HG03060 (cell line): ENCODE results near the gene NPW.

Experiments used
- ATAC-seq: cut with Tn5 transposase; IDR thresholded peaks from one replicate; pipeline ENCODE4 v1.9.1; 2021; ENCODE audit warnings: low read depth, moderate number of reproducible peaks; ENCODE audit not compliant: unreplicated experiment

NPW gene

DNA sequence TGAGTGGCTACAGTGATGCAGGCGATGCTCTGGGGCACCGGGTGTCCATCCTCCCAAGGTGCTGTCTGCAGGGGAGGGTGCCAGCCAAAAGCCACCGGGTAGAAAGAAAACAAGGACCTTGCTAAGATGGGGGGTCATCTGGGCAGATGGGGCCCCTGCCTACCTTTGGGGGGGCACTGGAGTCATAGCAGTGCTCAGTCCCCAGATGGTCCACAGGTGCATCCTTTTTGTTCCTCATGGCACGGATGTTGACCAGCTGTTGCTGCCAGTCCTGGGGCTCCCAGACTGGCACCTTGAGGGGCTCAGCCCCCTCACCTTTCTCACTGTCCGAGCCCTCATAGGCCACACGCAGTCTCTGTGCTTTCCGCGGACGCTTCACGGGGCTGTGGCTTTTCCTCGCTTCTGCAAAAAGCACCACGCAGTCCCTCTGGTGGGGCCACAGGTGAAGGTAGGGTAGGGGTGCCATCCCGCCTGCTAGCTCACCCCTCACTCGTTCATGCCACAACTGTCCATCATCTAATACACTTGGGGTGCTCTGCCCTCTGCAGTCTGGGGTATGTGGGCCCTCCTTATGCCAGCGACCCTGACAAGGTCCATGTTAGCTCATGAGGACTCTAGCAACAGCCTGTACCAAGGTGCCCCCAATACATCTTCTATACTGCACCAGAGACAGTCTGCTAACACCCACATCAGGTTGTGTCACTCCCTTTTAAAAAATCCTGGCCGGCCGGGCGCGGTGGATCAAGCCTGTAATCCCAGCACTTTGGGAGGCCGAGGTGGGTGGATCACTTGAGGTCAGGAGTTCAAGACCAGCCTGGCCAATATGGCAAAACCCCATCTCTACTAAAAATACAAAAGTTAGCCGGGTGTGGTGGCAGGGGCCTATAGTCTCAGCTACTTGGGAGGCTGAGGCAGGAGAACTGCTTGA, 26.6 kb downstream of the NPW start:
- no peak for ATAC-seq

DNA sequence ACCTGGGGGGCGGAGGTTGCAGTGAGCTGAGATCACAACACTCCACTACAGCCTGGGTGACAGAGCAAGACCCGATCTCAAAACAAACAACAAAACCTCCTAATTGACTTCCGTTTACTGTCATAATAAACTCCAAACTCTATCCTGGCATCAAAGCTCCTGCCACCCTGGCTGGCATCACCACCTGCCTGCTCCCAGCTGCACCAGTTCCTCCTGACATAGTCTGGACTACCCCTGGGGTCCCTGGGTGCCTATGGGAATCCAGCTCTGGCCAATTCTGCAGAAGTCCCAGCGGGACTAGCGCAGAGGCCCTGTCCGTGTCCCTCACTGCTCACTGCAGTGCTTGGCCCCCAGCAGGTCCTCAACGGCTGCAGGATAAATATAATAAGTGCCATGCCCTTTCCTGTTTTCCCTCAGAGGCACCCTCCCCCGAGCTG, 27.3 kb downstream of the NPW start:
- no peak for ATAC-seq

DNA sequence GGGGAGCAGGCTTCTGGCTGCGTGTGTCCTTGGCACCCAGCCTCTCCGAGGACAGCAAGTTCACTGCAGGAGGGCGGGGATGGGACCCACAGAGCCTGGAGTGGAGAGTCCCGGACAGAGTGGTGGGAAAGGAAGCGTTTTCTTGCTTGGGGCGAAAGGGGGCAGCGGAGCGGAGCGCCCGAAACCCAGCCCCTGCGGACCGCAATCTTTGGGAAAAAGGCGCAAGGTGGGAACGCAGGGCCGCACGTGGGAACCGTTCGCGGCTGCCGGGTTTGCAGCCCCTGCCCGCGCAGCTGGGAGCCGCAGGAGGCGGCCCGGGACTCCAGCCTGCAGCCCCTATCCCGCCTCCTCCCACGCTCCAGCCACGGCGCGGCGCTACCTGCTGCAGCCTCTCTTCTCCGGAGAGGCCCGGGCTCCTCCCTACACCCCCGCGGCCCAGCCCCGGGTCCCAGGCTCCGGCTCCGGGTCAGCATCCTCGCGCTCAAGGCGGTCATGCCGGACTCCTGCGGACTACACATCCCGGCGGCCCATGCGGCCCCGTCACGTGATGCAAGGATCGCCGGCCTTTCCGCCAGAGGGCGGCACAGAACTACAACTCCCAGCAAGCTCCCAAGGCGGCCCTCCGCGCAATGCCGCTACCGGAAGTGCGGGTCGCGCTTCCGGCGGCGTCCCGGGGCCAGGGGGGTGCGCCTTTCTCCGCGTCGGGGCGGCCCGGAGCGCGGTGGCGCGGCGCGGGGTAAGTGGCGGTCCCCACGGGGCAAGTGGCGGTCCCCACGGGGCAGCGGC, 27.9 kb downstream of the NPW start, which contains the start of the genes NTHL1 and TSC2:
Gene NTHL1, minus strand, starts transcription at position 505 of the 786 bp plus-strand sequence. Its CDS starts 11 bp downstream, at position 494.
Gene TSC2, plus strand, starts transcription at position 656 of the 786 bp plus-strand sequence. CDS start 631 bp downstream, outside the sequence.
- ATAC-seq: peak; percentile 94

DNA sequence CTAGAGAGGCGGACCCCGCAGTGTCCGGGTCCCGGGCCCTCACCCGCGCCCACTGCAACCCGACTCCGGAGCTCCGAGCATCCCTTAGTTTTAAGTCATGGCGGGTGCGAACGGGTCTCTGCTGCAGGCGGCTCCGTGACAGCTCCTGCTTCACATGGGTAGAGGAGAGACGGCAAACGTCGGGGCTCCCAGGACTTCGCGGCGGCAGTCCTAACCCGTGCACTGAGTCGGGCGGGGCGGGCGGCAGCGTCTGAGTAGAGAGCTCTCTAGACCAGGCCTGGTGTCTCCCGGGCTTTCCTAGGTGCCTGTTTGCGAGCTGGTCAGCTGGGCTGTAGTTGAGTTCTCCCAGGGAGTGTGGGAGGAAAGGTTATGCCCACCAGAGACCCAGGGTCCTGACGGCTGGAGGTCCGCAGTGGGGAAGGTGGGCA, 28.5 kb downstream of the NPW start:
- no peak for ATAC-seq

DNA sequence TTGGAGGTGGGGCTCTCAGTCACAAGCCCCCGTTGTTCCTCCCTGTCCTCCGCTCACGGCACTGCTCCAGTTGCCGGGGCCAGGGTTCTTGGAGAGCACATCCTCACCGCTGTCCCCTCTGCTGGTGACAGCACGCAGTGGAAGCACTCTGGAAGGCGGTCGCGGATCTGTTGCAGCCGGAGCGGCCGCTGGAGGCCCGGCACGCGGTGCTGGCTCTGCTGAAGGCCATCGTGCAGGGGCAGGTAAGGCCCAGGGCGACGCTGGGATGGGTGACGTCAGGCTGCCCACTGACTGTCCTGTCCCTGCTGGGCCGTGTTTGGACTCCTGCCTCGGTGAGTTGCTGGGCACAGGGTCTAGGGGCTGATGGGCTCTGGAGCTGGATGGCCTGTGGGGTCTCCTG, 33.6 kb downstream of the NPW start:
- no peak for ATAC-seq

DNA sequence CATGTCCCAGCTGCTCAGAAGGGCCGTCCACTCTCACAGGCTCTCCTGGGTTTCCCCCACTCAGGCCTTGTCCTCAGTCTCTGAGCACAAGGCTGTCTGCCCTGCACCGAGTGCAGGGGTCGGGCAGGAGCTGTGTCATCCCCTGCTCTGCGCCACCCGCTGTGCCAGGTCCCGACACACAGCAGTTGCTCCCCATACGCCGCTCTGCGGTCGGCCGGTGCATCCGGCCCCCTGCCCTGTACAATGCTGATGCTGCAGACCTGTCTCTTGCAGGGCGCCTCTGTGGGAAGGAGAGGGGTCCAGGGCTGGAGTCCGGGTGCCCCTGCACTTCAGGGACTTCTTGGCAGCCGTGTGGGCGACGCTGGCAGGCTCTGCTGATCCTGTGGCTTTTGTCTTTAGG, 34.3 kb downstream of the NPW start:
- ATAC-seq: no peak

DNA sequence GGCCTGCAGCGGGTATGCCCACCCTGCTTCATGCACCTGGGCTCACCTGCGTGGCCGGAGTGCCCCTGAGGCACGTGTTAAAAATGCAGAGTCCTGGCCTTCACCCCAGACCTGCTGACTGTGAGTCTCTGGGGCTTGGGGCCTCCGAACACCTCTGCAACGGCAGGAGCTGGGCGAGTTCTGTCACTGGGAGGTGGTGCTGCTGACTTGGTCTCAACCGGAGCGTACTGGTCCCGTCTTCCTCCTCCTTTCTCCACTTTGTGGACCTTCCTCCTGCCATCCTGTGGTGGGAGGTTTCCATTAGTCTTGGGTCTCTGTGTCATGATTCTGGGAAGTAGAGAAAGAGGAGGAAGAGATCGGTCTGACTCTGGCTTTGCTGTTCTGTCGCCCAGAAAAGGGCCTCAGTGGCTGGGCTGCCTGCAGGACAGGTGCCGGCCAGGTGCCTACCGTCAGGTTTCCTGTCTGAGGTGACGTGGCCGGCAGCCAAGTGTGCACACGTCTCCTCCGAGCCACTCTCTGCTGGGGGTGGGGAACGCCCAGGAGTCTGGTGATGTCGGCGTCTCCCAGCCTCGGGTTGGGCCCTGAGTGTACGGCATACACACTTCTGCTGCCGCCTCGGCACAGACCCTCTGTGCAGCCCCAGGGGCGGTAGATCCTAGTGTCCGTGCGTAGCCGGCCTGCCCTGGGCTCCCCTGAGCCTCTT, 35.1 kb downstream of the NPW start:
- no peak for ATAC-seq

DNA sequence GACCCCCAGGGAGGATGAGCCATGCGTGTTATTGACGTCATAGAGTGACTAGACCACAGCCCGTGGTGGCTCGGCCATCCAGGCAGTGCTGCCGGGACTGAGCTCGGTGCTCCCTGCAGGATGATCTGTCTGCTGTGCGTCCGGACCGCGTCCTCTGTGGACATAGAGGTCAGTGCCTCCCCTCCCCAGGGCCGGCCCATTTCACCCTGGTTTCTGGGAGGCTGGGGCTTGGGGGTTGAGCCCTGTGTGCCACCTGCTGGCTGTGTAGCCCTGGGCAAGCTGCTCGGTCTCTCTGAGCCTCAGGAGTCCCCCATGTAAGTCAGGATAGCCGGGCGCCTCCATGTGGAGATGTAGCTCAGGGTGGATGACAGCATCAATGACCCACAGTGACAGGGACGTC, 36.5 kb downstream of the NPW start:
- no peak for ATAC-seq

DNA sequence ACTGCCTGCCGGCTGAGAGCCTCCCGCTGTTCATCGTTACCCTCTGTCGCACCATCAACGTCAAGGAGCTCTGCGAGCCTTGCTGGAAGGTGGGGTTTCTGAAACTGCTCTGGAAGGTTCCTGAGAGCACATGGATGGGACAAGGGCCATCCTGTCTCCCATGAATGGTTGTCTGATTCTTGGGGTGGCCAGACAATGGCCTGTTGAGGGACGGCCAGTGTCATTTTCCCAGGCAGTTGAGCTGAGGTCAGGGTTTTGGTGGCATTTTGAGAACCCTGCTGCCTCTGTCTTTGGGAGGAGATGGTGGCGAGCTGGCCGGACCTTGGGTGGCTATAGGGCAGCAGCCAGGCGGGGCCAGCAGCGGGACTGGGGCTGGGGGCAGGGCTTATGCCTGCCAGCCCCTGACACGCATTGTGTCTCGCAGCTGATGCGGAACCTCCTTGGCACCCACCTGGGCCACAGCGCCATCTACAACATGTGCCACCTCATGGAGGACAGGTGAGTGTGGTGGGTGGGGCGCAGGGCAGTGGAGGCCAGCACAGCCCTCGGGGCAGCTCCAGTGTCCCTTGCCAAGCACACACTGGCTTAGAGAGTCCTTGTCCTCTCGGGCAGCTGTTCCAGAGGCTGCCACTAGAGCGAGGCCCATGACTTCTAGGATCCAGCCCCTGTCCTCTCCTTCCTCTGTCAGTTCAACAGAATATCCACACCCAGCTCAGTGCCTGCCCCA, 37.3 kb downstream of the NPW start:
- ATAC-seq: no peak

DNA sequence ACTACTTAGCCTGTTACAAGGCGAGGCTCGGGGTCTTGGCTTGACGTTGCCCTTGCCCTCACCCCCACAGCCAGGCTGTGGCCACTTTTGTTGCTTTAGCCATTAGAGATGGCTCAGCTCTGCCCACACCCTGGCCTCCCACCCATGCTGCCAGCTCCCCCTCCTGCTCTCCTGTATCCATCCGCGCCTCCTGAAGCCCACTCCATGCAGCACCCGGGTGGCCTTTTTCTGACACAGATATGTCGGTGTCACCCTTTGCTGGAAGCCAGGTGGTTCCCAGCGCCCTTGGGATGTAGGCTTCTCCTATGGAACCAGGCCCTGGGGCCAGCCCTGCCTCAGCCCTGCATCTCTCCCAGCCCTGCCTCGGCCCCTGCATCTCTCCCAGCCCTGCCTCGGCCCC, 37.9 kb downstream of the NPW start:
- no peak for ATAC-seq

DNA sequence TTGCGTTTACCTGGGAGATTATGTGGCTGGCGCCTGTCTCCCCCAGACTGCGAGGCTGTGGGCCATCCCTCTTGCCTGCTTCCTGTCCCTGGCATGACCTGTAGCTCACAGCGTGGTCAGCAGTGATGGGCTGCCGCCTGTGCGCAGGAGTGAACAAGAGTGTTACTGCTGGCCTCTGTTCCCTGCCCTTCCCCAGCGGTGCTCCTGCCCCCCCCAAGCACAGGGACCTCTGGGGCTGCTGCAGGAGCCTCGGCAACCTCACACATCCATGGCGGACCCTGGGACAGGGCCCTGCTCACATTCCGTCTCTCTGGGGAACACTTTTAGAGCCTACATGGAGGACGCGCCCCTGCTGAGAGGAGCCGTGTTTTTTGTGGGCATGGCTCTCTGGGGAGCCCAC, 38.8 kb downstream of the NPW start:
- no peak for ATAC-seq

DNA sequence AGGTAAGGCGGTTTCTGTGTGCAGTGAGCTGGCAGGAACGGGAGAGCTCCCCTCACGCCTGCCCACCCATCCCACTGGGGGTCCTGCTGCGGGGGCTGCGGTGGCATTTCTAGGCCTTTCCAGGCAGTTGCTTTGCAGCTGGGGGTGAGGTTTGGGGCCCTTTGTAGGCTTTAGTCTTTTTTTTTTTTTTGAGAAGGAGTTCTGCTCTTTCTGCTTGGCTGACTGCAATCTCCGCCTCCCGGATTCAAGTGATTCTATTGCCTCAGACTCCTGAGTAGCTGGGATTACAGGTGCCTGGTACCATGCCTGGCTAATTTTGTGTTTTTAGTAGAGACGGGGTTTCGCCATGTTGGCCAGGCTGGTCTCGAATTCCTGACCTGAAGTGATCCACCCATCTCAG, 39.3 kb downstream of the NPW start:
- ATAC-seq: no peak

DNA sequence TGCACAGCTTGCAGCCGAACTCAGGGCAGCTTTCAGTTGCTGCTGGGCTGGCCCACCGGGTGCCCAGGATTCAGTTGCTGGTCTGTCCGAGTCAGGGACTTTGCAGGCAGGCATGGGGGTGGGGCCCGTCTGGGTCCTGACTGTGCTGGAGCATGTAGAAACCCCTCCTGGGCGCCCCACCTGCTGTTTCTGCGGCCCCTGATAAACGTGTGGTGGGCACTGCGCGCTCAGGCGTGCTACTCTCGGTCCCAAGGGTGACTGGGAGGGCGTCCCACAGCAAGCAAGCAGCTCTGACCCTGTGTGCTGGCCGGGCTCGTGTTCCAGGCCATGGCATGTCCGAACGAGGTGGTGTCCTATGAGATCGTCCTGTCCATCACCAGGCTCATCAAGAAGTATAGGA, 40.8 kb downstream of the NPW start:
- ATAC-seq: no peak

DNA sequence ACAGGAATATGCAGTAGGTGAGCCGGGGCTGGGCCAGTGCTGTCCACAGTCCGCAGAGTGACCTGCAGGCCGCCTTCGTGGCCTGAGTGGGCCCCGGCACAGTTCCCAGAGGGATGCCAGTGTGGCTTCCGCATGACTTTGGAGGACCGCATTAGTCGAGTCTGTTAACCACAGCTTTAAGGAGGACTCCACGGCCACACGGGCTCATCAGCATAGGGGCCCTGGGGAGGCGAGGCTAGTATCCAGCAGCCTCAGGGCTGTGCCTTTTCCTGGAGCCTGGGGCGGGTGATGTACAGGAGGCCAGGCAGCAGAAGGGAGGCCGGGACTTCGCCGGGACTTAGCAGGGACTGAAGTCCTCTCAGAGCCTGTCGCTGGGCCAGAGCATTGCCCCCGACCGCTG, 41.4 kb downstream of the NPW start:
- no peak for ATAC-seq

DNA sequence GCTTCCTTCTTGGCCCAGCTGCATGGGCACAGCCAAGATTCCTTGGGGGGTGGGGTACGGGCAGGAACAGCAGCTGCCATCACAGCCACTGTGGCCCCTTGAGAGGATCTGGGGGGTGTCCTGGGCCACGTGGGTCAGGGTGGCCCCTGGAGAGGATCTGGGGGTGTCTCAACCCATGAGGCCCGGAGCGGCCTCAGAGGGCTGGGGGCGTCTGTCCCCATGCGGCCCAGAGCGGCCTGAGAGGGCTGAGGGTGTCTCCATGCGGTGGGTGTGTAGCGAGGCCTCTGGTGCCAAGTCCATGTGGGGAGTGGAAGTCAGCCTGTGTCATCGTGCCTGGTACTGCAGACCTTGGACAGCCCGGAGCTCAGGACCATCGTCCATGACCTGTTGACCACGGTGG, 41.9 kb downstream of the NPW start:
- ATAC-seq: no peak

DNA sequence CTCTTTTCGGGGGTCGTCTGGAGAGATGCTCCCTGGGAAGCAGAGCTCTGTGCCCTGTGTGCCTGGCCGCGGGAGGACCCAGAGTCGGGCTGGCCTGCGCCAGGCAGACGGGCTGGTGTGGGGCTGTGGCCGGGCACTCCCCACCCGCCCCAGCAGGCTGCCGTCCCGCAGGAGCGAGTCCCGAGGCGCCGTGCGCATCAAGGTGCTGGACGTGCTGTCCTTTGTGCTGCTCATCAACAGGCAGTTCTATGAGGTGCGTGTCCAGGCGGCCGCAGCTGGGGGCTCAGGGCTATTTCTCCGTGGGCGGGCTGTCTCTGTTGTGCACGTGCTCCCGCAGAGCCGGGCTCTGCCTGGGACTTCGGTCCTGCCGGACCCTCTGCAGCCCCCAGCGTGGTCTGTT, 43.2 kb downstream of the NPW start:
- ATAC-seq: no peak

DNA sequence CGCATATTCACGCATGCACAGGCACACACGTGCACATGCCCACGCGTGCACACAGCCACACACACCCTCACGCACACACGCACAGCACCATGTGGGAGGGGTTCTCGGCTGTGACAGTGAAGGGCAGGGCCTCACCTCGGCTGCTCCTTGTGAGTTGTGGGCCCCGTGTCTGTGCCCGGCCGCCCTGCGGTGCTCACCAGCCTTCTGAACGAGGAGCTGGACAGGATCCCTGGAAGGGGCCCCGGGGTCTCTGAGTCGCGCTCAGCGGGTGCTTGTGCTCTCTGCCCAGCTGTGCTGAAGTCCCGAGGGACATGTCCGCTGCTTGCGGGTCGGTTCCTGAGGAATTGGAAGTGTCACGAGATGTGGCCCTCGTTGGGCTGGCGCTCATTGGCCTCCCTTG, 44.3 kb downstream of the NPW start:
- ATAC-seq: no peak

DNA sequence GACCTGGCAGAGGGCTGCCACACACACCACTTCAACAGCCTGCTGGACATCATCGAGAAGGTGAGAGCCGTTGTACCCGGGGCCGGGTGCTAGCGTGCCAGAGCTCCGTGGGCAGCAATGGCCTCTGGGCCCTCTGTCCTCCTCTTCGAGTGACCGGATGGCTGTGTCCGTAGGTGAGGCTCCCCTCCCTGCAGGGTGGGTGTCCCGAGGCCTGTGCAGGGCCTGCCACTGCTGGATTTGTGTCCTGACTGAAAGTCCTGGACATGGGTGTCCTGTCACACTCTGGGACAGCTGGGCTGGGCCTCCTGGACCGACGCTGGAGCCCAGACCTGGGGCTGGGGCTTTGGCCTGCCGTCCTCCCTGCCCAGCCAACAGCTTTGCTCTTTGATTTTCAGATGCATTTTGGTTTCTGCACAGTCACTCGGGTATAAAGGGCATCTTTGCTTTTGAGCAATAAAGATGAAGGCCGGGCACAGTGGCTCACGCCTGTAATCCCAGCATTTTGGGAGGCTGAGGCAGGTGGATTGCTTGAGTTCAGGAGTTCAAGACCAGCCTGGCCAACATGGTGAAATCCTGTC, 44.9 kb downstream of the NPW start:
- ATAC-seq: no peak

DNA sequence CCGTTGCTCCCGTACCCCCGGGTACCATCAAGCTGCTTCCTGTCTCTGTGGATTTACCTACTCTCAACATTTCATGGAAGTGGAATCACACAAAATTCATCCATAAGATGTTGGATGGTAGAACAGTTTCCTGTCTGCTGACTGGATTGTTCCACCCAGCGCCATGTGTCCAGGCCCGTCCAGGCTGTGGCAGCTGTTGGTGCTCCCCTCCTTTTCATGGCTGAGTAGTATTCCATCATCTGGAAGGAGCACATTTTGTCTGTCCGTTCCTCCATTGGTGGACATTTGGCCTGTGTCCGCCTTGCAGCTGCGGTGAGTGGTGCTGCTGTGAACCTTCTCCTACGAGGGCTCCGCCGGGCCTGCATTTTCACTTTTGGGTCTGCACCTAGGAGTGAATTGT, 46.6 kb downstream of the NPW start:
- ATAC-seq: no peak
